Medulla oblongata (tissue), 1 donor: ENCODE data around the gene DIP2B.
"Not testable (repeated sequence)": the region's sequence is repeated elsewhere in the genome, so short reads cannot be mapped to it uniquely, and the experiment has no call there.

ENCODE experiments used
- DNase-seq: peaks from one replicate; pipeline ENCODE4 v3.0.0-alpha.2; 2015; ENCODE audit errors: extremely low spot score

DIP2B gene, protein sequence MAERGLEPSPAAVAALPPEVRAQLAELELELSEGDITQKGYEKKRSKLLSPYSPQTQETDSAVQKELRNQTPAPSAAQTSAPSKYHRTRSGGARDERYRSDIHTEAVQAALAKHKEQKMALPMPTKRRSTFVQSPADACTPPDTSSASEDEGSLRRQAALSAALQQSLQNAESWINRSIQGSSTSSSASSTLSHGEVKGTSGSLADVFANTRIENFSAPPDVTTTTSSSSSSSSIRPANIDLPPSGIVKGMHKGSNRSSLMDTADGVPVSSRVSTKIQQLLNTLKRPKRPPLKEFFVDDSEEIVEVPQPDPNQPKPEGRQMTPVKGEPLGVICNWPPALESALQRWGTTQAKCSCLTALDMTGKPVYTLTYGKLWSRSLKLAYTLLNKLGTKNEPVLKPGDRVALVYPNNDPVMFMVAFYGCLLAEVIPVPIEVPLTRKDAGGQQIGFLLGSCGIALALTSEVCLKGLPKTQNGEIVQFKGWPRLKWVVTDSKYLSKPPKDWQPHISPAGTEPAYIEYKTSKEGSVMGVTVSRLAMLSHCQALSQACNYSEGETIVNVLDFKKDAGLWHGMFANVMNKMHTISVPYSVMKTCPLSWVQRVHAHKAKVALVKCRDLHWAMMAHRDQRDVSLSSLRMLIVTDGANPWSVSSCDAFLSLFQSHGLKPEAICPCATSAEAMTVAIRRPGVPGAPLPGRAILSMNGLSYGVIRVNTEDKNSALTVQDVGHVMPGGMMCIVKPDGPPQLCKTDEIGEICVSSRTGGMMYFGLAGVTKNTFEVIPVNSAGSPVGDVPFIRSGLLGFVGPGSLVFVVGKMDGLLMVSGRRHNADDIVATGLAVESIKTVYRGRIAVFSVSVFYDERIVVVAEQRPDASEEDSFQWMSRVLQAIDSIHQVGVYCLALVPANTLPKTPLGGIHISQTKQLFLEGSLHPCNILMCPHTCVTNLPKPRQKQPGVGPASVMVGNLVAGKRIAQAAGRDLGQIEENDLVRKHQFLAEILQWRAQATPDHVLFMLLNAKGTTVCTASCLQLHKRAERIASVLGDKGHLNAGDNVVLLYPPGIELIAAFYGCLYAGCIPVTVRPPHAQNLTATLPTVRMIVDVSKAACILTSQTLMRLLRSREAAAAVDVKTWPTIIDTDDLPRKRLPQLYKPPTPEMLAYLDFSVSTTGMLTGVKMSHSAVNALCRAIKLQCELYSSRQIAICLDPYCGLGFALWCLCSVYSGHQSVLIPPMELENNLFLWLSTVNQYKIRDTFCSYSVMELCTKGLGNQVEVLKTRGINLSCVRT (N-terminal part only)

DNA sequence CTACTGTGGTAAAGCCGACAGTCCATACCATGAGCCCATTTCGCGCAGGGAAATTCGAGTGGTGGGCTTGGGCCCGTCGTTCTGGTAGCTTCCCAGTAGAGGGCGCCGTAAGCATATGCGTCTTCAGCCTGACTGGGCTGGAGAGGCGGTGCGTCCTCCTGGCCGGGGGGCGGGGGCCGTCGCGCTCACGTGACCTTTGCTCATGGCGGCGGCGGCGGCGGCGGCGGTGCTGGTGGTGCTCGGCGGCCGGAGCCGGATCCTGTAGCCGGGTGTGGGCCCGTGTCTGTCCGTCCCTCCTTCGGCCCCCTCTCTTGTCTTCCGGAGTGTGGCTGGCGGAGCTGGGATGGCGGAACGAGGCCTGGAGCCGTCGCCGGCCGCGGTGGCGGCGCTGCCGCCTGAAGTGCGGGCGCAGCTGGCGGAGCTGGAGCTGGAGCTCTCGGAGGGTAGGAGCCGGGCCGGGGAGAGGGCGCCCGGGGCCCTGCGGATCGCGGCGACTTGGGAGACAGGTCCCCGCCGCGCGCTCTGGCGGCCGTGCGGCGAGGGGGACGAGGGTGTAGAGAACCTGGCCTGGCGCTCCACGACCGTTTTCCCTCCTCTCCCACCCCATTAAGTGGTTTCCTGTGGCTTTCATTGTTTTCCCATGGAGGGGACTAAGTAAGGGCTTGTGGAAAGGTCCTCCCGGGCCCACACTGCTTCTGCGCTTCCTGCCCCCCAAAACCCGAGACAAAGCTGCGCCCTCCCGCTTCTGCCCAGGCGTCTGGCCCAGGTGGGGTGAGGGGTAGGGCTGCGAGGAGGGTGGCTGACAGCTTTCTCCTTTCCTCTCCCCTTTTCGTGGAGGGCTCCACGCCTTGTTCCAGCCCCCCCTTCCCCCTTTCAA is at the start of gene DIP2B:
Gene DIP2B, plus strand, starts transcription at position 188 of the 877 bp plus-strand sequence. Its CDS starts 156 bp downstream, at position 344.
- peak; percentile 95 for DNase-seq

DNA sequence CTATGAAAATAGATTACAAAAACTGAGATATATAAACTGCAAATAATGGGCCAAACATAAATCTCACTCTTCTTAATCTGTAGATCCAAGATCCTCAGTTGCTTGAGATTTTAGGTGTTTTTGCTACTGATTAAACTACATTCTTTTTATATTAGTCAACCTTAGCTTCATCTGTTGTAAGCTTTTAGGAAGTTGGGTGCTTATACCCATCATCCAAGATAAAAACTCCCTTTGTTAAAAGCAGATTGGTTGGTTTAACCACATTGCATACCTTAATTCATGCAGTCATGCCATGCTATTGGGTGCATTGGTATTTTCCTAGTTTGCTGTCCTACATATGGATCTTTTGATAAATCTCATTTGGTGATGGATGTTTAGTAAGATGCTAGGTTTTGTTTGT is 46.2 kb upstream of the DIP2B start:
- DNase-seq: no peak

DNA sequence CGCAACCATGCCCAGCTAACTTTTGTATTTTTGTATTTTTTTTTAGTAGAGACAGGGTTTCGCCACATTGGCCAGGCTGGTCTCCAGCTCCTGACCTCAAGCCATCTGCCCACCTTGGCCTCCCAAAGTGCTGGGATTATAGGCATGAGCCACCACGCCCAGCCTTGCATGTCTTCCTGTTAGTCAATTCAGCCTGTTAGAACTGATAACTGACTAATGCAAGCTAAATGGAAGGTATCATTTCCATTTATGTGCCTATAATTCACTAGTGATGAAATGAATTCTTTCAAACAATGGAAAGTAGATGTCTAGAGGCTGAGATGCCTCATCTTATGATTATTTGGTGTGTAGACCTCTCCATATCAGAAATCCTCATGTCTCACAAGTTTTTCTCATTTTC is 37.3 kb upstream of the DIP2B start:
- no peak for DNase-seq

DNA sequence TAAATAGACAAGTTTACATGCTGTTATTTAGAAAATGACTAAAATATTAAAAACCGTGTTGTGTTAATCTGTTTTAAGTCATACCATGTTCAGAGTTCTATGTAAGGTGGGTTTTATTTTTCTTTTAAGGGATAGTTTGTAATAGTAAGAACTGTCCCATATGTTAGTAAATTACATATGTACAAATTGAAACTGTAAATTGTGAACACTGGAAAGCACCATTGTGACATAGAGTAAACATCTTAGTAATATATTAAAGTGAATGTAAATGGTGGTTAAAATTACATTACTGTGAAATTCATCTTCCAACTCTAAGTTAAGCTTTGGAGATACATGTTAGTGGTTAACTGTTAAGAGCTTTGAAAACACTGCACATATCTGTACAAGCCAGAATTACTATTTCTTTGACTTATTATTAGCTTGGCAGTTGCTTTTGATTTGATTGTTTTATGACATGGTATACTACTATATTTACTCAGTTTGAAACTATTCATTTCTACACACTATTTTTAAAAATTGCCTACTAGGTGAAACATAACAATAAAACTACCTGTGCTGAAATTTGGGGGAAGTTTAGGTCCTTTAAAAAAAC is 27.4 kb upstream of the DIP2B start:
- DNase-seq: no peak

DNA sequence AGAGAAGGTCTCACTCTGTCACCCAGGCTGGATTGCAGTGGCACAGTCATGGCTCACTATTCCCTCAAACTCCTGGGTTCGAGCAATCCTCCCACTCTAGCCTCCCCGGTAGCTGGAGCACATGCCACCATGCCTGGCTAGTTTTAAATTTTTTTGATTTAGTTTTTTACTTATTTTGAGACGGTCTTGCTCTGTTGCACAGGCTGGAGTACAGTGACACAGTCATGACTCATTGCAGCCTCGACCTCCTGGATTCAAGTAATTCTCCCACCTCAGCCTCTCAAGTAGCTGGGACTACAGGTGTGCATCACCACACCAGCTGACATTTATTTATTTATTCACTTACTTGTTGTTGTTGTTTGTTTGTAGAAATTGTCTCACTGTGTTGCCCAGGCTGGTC is 22.2 kb upstream of the DIP2B start:
- DNase-seq: no peak

DNA sequence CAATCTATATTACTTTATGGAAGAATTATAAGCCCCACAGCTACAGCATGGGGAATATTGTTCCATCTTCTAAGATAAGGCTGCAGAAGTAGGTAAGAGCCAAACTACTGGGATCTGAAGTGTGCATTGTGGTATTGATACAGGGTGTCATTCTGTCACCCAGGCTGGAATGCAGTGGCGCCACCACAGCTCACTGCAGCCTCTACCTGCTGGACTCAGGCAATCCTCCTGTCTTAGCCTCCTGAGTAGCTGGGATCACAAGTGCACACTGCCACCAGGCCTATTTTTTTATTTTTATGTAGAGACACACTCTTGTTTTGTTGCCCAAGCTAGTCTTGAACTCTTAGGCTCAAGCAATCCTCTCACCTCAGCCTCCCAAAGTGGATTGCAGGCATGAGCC is 21.3 kb upstream of the DIP2B start:
- DNase-seq: no peak

DNA sequence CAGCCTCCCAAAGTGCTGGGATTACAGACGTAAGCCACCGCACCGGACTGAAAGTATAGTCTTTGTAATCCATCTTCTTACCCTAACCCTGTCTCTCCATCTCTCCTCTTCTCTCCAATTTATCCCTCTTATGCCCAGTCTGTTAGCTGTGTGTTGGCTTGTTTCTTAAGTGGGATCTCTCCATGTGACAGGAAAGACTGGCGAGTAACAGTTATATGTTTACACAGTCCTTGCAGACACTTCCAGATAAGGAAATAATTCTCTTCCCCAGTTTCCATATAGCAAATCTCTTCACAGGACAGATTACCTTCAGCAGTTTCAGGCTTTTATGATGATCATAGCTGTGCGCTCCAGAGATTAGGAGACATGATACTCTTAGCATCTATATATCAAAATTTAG is 16.0 kb upstream of the DIP2B start:
- DNase-seq: no peak

DNA sequence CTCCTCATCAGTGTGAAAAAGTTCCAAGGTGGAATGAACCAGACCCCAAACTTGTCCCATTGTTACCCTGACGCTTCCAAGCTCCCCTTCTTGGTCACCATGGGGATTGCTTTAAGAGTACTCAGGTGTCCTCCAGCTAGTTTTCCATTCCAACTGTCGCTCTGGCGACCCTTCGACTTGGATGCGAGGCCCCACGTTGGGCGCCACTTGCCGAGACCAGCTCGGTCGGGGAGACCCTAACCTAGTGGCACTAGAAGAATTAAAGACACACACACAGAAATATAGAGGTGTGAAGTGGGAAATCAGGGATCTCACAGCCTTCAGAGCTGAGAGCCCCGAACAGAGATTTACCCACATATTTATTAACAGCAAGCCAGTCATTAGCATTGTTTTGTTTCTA is 6.7 kb upstream of the DIP2B start:
- not testable (repeated sequence) for DNase-seq

DNA sequence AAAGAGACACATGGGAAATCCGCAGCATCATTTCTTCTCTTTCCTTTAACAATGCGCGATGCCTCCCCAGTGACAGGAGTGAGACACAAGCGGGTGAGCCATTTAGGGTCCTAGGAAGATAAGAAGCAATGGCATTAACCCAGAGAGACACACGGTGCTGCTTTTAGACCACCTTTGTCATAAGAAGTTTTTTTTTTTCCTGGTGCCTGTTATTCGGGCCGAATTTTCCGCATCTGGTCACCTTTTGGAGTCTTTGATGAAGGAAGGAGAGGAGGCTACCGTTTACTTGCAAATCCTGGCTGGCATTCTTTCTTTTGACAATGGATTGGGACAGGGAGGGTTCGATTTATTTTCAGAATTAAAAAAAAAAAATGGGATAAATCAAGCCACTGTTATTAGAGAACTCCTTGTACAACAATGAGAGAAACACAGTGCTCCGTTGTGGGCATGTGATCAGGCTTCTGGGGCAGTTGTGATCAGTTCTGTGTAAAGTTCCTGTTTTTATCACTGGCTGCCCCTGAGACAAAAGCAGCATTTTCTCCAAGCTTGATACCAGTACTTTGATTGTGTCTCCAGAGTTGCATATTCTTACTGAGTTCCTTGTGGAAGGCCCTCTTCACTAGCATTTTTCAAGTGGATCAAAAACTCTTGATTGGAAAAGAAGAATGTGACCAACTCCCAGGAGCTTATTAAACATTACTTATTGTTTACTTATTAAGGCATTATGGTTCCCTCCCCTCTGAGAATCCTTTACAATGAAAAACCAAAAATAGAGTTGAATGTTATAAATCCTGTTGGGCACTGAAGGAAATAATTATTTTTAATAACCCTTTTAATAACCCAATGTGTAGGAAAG is 1.1 kb downstream of the DIP2B start:
- DNase-seq: peak; percentile 97

DNA sequence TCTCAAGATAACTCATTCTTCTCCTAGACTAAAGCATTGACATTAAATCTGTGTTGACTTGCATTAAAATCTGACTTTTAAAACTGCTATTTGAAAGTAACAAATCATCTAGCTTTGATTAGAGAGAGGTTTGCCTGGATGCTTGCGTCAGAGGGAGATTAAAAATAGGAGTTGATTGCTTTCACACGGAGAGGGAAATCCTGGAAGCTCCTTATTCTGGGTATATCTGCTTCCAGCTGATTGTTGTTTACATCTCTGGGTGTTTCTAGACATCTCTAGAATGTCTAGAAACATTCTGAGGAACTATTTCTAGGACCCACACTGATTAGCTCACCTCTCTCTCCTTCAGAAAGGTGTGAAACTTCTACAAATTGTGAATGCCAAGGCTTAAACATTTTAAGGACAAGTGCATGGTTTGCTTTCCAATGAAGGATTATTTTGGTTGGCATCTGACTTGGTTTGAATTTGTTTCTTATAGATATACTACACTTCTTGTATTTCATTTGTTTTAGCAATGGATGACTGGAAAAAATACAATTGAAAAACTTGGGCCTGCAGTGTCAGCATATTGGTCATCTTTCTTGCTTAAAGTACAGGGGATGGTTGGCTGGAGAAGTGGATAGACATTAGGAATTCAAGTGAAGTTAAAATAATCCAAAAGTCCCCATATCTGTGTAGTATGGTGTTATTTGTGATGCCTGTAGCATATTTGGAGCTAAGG is 2.1 kb downstream of the DIP2B start:
- peak; percentile 60 for DNase-seq

DNA sequence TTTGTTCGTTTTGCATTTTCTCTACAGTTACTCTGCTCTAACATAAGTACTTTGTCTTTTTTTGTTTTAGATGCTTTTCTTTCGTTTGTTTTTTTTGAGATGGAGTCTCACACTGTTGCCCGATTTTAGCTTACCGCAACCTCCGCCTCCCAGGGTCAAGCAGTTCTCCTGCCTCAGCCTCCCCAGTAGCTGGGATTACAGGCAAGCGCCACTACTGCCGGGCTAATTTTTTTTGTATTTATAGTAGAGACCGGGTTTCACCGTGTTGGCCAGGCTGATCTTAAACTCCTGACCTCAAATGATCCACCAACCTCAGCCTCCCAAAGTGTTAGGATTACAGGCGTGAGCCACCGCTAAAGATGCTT is 2.7 kb downstream of the DIP2B start:
- DNase-seq: no peak

DNA sequence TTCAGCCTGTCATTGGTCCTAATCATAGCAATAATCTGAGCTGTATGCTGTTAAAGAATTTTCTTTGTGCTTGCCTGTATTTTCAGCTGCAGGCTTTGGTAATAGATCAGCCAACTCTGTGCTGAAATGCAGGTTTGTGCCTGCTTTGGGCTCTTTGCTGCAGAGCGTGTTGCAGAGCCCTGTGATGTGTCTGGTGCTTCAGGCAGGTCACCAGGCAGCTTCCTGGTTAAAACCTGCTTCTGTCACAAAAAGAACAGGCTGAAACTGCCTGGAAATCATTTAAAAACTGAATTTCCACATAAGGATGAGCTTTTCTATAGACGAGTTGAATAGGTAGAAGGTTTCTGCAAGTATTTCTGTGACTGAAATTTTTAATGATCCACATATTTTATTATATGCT is 3.1 kb downstream of the DIP2B start:
- DNase-seq: peak; percentile 67

DNA sequence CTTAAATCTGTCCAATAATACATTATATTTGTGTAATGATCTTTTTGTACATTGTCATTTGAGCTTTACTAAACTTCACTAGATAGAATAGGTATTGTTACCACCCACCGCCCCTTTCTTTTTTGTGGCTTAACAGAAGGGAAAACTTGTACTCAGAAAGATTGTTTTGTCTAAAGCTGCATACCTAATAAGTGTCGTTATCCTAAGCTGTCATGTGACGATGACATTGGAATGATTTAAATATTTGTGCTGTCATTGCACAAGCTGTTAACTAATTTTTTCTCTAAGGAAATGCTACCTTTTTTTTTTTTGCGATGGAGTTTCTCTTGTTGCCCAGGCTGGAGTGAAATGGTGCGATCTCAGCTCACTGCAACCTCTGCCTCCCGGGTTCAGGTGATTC is 3.6 kb downstream of the DIP2B start:
- no peak for DNase-seq

DNA sequence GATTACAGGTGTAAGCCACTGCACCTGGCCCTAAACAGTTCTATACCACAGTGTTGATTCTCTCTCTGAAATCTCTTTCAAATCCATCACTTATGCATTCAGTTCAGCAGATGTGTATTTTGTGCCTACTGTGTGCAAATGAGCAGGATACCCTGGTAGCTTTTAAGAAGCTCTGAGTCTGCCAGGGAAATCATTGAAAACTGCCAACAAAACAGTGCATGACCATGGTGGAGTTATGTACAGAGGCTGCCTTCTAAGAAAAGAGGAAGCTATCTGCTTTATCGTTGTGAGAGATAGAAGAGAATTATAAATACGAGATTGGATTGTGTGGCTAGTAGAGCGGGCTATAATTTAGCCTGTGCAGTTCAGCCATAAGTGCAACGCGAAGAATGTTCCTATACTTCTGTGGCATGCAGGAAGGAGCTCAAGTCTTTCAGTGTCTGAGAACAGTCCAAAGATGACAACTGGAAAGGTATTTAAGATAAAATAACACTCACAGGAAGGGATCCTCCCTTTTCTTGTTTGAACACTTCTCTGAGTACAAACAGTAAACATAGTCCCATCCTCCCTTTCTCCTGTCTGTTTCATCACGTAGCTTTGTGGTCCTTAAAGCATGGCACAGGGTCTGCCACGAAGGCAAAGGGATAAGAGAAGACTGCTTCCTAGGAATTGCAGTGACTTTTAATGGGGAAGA is 4.3 kb downstream of the DIP2B start:
- no peak for DNase-seq

DNA sequence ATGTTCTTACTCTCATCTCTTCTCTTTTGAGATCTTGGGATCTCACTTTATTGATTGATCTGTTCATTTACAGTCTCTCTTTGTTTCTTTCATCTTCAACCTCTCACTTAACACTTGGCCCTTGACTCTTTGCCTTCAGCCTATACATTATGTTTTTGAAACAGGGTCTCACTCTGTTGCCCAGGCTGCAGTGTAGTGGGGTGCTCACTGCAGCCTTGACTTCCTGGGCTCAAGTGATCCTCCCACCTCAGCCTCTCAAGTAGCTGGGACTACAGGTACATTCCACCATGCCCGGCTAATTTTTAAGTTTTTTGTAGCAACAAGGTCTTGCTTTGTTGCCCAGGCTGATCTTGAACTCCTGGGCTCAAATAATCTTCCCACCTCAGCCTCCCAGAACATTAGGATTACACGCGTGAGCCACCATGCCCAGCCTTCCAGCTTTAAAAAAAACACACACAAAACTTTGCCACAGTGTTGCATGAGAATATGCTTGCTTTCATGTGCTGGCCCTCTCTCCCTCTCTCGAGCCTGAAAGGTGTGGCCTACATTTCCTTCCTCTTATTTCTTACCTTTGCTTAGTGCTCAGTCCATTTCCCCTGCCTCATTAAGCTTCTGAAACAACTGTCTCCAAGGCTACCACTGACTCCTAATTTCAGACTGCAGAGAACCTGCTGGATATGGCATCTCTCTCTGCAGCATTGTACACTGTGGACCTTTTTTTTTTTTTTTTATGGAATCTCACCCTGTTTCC is 9.9 kb downstream of the DIP2B start:
- no peak for DNase-seq

DNA sequence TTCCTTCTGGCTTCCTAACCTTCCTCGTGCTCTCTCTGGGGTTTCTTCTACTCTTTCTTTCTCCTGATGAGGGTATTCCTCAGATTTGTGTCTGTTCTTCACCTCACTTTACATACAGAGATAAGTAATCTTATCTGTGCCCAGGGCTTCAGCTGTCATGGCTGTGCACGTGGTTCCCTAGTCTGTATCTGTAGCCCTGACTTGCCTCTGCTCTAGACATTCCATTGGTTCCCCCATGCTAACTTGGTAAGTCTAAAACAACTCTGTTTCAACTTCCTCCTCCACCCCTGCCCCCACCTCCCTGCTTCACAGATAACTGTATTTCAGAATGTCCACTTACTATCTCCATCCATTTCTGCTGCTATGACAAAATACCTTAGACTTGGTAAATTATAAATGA is 10.8 kb downstream of the DIP2B start:
- DNase-seq: no peak

DNA sequence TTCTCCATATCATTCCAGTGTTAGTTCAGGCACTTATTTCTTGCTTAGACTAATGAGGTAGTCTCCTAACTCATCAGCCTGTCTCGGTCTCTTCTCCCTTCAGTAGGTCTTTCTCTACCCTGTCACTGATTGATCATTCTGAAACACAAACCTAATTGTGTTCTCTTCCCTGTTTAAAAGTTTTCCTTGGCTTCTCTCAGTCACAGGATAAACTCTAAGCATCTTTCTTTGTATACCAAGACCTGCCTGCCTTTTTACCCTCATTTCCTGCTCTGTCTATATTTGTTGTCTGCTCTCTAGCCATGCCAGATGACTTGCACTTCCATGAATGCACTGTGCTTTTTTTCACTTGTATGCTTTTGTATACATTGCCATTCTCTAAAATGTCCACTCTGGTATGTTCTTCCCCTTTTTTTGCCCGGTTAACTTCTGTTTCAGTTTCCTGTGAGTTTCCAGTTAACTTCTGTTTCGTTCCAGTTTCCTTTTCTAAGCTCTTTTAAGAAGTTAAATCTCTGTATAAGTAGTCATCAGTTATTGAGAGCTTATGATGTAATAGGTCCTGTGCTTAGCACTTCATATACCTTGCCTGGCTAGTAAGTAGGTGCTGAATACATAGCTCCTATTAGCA is 12.8 kb downstream of the DIP2B start:
- DNase-seq: peak; percentile 82
